ENCODE data around the gene CAMTA2. TPM values are rescaled to one million over a fixed set of nuclear protein-coding genes. Genes with fewer than 3 reads are reported as not detected.

Gene CAMTA2
- total and polyA plus RNA-seq, 9 of the 15 experiments (the other 6 are each of a cell fraction or from before 2014, with no cell fraction given): 0.24 to 25.1 (median 6.3) TPM

GRCh38 chr17:4948166-4948930 lies 39.1 kb downstream of the CAMTA2 start, which contains the start of gene PFN1 (continued):
- TF ChIP-seq C11orf30 (IDR thresholded peaks at IDR 0.05; ENCODE audit: low read depth): 0 out of 2 replicates have a peak, but pooled peaks have one; percentile 15
- TF ChIP-seq ARID3A (IDR thresholded peaks at IDR 0.05; ENCODE audit: borderline replicate concordance, low read depth, low read length): no peak
- TF ChIP-seq PHTF2 (CRISPR knock-in tag; IDR thresholded peaks at IDR 0.05): no peak
- TF ChIP-seq PML (IDR thresholded peaks at IDR 0.05; ENCODE audit: low read length): 0 out of 2 replicates have a peak, but pooled peaks have one; percentile 43
- TF ChIP-seq ZNF778 (CRISPR knock-in tag; IDR thresholded peaks at IDR 0.05): no peak
- TF ChIP-seq ELF4 (CRISPR knock-in tag; IDR thresholded peaks at IDR 0.05): peak; percentile 46; the same call in 1 of the 2 replicates
- TF ChIP-seq FUS (optimal IDR thresholded peaks at IDR 0.05; ENCODE audit: low read depth, low read length): peak; percentile 48
- peak; percentile 62; the same call in 1 of the 2 replicates for TF ChIP-seq OTX1 (CRISPR knock-in tag; IDR thresholded peaks at IDR 0.05)
- peak; percentile 83 for TF ChIP-seq NBN (IDR thresholded peaks at IDR 0.05; ENCODE audit: low read depth)
- no peak for TF ChIP-seq NR2C1 (IDR thresholded peaks at IDR 0.05)
- no peak for TF ChIP-seq NR2C1 (tag; IDR thresholded peaks at IDR 0.05)
- 0 out of 2 replicates have a peak, but pooled peaks have one; percentile 24 for TF ChIP-seq CREM (IDR thresholded peaks at IDR 0.05; ENCODE audit: low read depth)
- TF ChIP-seq SAFB (IDR thresholded peaks at IDR 0.05; ENCODE audit: borderline replicate concordance, low read depth, low read length): 0 out of 2 replicates have a peak, but pooled peaks have one; percentile 25
- TF ChIP-seq GATAD2B (IDR thresholded peaks at IDR 0.05; ENCODE audit: borderline replicate concordance): no peak
- TF ChIP-seq MTA2 (IDR thresholded peaks at IDR 0.05; ENCODE audit: low read depth): peak; percentile 29; the same call in 1 of the 2 replicates
- TF ChIP-seq LEF1 (IDR thresholded peaks at IDR 0.05): peak; percentile 18; the same call in 1 of the 2 replicates
- peak; percentile 40; the same call in 1 of the 2 replicates for TF ChIP-seq SMAD4 (CRISPR knock-in tag; conservative IDR thresholded peaks at IDR 0.05)
- TF ChIP-seq ZBTB40 (IDR thresholded peaks at IDR 0.05): peak; percentile 59; the same call in 1 of the 2 replicates
- no peak for TF ChIP-seq ZBTB40 (CRISPR knock-in tag; IDR thresholded peaks at IDR 0.05)
- TF ChIP-seq ATF7 (IDR thresholded peaks at IDR 0.05): peak; percentile 67; the same call in 1 of the 2 replicates
